ENCODE measurements around the gene HSPBP1. TPM values are rescaled to one million over a fixed set of nuclear protein-coding genes. Genes with fewer than 3 reads are reported as not detected.

The HSPBP1 gene

GRCh38 chr19:55220525-55220924 is 59.4 kb downstream of the HSPBP1 start:
- Histone ChIP-seq H3K27ac (ENCODE audit: low read depth, low read length) (no peak overlapping the region), H3K36me3 (ENCODE audit: control insufficient read depth, insufficient read depth, low read length) (no peaks in the 10 kb centered on the region), H3K18ac (ENCODE audit: low read length) (no peak overlapping the region), H4K5ac (ENCODE audit: low read length) (no peak overlapping the region), H3K4ac (ENCODE audit: low read depth, low read length) (no peak overlapping the region), H3K4me2 (ENCODE audit: low read length) (no peak overlapping the region), H4K8ac (ENCODE audit: low read depth, low read length) (no peak overlapping the region), H3K23ac (ENCODE audit: low read length) (no peak overlapping the region), H3K9ac (ENCODE audit: low read length) (no peak overlapping the region), H2AK5ac (ENCODE audit: low read length) (no peak overlapping the region), H3K4me3 (ENCODE audit: low read length) (no peak overlapping the region), H2BK15ac (replicated peaks; ENCODE audit: low read depth) (no peak overlapping the region), H3K27me3 (ENCODE audit: insufficient read depth, low read length, poor library complexity) (no peaks in the 10 kb centered on the region), H3K79me1 (ENCODE audit: low read length) (no peaks in the 10 kb centered on the region), H3K4me1 (ENCODE audit: control insufficient read depth, low read depth, low read length) (no peaks in the 10 kb centered on the region), H3K56ac (ENCODE audit: low read length) (no peak overlapping the region), H3K79me2 (ENCODE audit: control insufficient read depth, insufficient read depth, low read length) (no peaks in the 10 kb centered on the region), H2BK5ac (ENCODE audit: low read length) (no peak overlapping the region), H2BK120ac (ENCODE audit: low read depth, low read length) (no peak overlapping the region)
- DNase-seq: peak; percentile 65
- WGBS (ENCODE audit: extremely low coverage, insufficient coverage, low lambda C conversion rate): no CpG with 5 or more reads among the region's 9 CpGs

GRCh38 chr19:55216461-55217198 is 63.3 kb downstream of the HSPBP1 start:
- Histone ChIP-seq H3K27ac (ENCODE audit: low read depth, low read length) (no peak overlapping the region), H4K5ac (ENCODE audit: low read length) (no peak overlapping the region)

GRCh38 chr19:55213547-55213946 is 66.4 kb downstream of the HSPBP1 start:
- Histone ChIP-seq H4K5ac (ENCODE audit: low read length) (no peak overlapping the region), H3K36me3 (ENCODE audit: control insufficient read depth, insufficient read depth, low read length) (no peaks in the 10 kb centered on the region), H3K79me1 (ENCODE audit: low read length) (no peaks in the 10 kb centered on the region), H2BK120ac (ENCODE audit: low read depth, low read length) (no peak overlapping the region), H2AK5ac (ENCODE audit: low read length) (no peak overlapping the region), H4K8ac (ENCODE audit: low read depth, low read length) (no peak overlapping the region), H3K4me1 (ENCODE audit: control insufficient read depth, low read depth, low read length) (no peaks in the 10 kb centered on the region), H3K18ac (ENCODE audit: low read length) (no peak overlapping the region), H3K23ac (ENCODE audit: low read length) (no peak overlapping the region), H3K4me2 (ENCODE audit: low read length) (no peak overlapping the region), H2BK5ac (ENCODE audit: low read length) (no peak overlapping the region), H2BK15ac (replicated peaks; ENCODE audit: low read depth) (no peak overlapping the region), H3K56ac (ENCODE audit: low read length) (no peak overlapping the region), H3K79me2 (ENCODE audit: control insufficient read depth, insufficient read depth, low read length) (no peaks in the 10 kb centered on the region), H3K27me3 (ENCODE audit: insufficient read depth, low read length, poor library complexity) (no peaks in the 10 kb centered on the region), H3K4me3 (ENCODE audit: low read length) (no peak overlapping the region), H3K27ac (ENCODE audit: low read depth, low read length) (no peak overlapping the region), H3K4ac (ENCODE audit: low read depth, low read length) (no peak overlapping the region), H3K9ac (ENCODE audit: low read length) (no peak overlapping the region)
- DNase-seq: no peak
- no CpG with 5 or more reads among the region's 7 CpGs for WGBS (ENCODE audit: extremely low coverage, insufficient coverage, low lambda C conversion rate)

More at GRCh38 chr19:55216461-55217198, 63.3 kb downstream of the HSPBP1 start:
- H3K9ac ChIP-seq (ENCODE audit: low read length): peak overlapping the region; percentile 60
- no CpG with 5 or more reads among the region's 36 CpGs for WGBS (ENCODE audit: extremely low coverage, insufficient coverage, low lambda C conversion rate)
- no peaks in the 10 kb centered on the region for H3K36me3 ChIP-seq (ENCODE audit: control insufficient read depth, insufficient read depth, low read length)
- H3K4me2 ChIP-seq (ENCODE audit: low read length): peak overlapping the region; percentile 19
- H2BK5ac ChIP-seq (ENCODE audit: low read length): no peak overlapping the region
- DNase-seq: peak; percentile 99
- H2BK120ac ChIP-seq (ENCODE audit: low read depth, low read length): no peak overlapping the region
- peak overlapping the region; percentile 20 for H3K4me3 ChIP-seq (ENCODE audit: low read length)
- H3K4ac ChIP-seq (ENCODE audit: low read depth, low read length): no peak overlapping the region
- H3K18ac ChIP-seq (ENCODE audit: low read length): no peak overlapping the region
- H3K79me1 ChIP-seq (ENCODE audit: low read length): no peaks in the 10 kb centered on the region
- no peaks in the 10 kb centered on the region for H3K27me3 ChIP-seq (ENCODE audit: insufficient read depth, low read length, poor library complexity)
- H3K23ac ChIP-seq (ENCODE audit: low read length): no peak overlapping the region
- H2AK5ac ChIP-seq (ENCODE audit: low read length): no peak overlapping the region
- H3K4me1 ChIP-seq (ENCODE audit: control insufficient read depth, low read depth, low read length): no peaks in the 10 kb centered on the region
- no peak overlapping the region for H4K8ac ChIP-seq (ENCODE audit: low read depth, low read length)
- H3K56ac ChIP-seq (ENCODE audit: low read length): peak overlapping the region; percentile 73
- no peaks in the 10 kb centered on the region for H3K79me2 ChIP-seq (ENCODE audit: control insufficient read depth, insufficient read depth, low read length)
- no peak overlapping the region for H2BK15ac ChIP-seq (replicated peaks; ENCODE audit: low read depth)

- DNase-seq: peak; percentile 19
- Histone ChIP-seq H3K79me2 (ENCODE audit: control insufficient read depth, insufficient read depth, low read length) (no peaks in the 10 kb centered on the region), H3K9ac (ENCODE audit: low read length) (no peak overlapping the region), H4K8ac (ENCODE audit: low read depth, low read length) (no peak overlapping the region), H2BK120ac (ENCODE audit: low read depth, low read length) (no peak overlapping the region), H4K5ac (ENCODE audit: low read length) (no peak overlapping the region), H3K27ac (ENCODE audit: low read depth, low read length) (no peak overlapping the region), H3K36me3 (ENCODE audit: control insufficient read depth, insufficient read depth, low read length) (no peaks in the 10 kb centered on the region), H3K18ac (ENCODE audit: low read length) (no peak overlapping the region), H3K27me3 (ENCODE audit: insufficient read depth, low read length, poor library complexity) (no peaks in the 10 kb centered on the region), H3K4me3 (ENCODE audit: low read length) (no peak overlapping the region), H3K56ac (ENCODE audit: low read length) (no peak overlapping the region), H2BK5ac (ENCODE audit: low read length) (no peak overlapping the region), H3K4ac (ENCODE audit: low read depth, low read length) (no peak overlapping the region), H2AK5ac (ENCODE audit: low read length) (no peak overlapping the region), H3K79me1 (ENCODE audit: low read length) (no peaks in the 10 kb centered on the region), H2BK15ac (replicated peaks; ENCODE audit: low read depth) (no peak overlapping the region), H3K4me1 (ENCODE audit: control insufficient read depth, low read depth, low read length) (no peaks in the 10 kb centered on the region), H3K23ac (ENCODE audit: low read length) (no peak overlapping the region), H3K4me2 (ENCODE audit: low read length) (no peak overlapping the region)
- no CpG with 5 or more reads among the region's 3 CpGs for WGBS (ENCODE audit: extremely low coverage, insufficient coverage, low lambda C conversion rate)
These were observed 67.5 kb downstream of the HSPBP1 start for GRCh38 chr19:55212447-55212846.

Small RNAs within 50 kb of the gene (small RNA-seq; reads per million reads assigned to genes)
- gene MIR6802 (ENCODE audit: insufficient read depth) (not detected), gene MIR6803 (ENCODE audit: insufficient read depth) (not detected), gene MIR6804 (ENCODE audit: insufficient read depth) (0.54 reads per million)

Data from mesendoderm (in vitro differentiated cells).